HG02571 (cell line): Measurements from ENCODE around the gene RCN1.
"Not testable (repeated sequence)": the region's sequence is repeated elsewhere in the genome, so short reads cannot be mapped to it uniquely, and the experiment has no call there.

Experiments
- ATAC-seq: cut with Tn5 transposase; IDR thresholded peaks from one replicate; pipeline ENCODE4 v1.9.1; 2021; ENCODE audit warnings: mild to moderate bottlenecking, moderate library complexity; ENCODE audit not compliant: unreplicated experiment

The RCN1 gene

GRCh38 chr11:32109592-32109991, 18.7 kb downstream of the RCN1 start:
- no peak for ATAC-seq

DNA sequence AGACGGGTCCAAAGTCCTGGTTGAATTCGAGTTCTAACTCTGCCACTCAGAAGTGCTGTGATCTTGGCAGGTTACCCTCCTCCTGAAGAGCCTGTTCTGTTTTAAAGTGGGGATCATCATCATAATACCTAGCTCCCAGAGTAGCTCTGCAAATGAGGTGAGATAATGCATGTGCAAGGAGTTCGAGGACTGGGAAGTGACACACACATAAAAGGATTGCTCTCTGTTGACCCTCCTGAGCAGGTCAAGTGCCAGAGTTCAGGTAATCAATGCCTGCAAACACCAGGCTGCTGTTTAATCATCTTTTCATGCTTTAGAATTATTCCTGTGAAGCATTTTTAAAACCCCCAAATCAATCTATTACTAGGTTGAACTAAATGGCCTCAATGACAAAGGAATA, 19.9 kb downstream of the RCN1 start:
- no peak for ATAC-seq

- ATAC-seq: no peak
Measured at GRCh38 chr11:32113200-32113919, 22.5 kb downstream of the RCN1 start.

DNA sequence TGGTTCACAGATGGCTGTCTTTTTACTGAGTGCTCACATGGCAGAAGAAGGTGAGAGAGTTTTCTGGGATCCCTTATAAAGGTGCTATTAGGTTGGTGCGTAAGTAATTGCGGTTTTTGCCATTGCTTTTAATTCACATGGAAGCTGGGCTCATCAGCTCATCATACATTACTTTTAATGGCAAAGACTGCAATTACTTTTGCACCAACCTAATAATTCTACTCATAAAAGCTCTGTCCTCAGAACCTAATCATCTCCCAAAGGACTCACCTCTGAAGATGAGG, 23.0 kb downstream of the RCN1 start:
- no peak for ATAC-seq

- no peak for ATAC-seq
Measured at GRCh38 chr11:32115446-32115845, 24.6 kb downstream of the RCN1 start.

DNA sequence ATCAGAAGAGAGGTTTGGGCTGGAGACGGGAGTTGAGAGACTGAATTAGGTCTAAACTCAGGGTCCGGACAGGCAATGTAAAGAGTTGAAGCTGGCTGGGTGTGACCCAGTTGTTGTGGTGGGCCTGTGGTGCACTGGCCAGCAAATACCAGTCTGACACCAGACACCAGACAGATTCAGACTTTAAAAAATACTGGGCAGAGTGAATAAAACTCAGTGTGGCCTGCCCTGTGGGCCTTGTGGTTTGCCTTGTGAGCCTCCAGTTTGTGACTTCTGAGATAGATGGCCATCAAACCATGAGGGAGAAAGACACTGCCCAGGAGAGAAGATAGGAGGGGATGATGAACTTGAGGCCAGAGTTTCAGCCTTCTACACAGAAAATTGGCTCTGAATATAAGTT, 25.8 kb downstream of the RCN1 start:
- no peak for ATAC-seq

DNA sequence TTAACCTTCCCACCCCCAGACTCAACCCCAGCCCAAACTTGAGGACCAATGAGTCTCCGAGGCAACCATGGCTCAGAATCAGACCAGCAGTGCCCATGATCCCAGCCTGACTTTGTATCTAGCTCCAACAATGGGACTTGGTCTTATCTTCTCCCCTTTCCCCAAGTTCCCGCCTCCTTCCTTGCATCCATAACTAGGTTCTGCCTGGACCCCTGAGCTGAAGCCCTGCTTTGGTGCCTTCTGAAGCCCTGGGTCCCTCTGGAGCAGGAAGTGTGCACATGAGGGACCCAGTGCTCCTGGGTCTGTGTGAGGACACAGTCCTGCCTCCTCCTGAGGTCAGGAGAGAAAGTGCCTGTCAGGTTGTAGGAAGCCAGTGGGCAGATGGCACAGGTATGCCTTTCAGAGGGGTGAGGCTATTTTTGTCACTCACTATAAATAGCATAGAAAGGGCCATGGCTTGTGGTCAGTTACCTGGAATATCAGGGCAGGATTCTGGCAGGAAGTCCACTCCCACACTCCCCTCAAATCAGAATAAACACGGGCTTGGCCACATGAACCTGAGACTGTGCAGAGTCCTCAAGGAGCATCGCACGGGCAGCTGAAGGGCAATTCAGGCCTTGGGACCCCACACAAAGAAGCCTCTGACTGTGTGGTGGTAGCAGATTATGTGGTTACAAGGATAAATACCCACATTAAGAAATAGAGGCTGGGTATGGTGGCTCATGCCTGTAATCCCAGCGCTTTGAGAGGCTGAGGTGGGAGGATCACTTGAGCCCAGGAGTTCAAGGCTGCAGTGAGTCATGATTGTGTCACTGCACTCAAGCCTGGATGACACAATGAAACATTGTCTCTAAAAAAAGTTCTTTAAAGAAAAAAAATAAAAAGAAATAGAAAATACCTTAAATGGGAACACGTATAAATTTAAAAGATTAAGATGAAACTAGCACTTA, 27.4 kb downstream of the RCN1 start:
- no peak for ATAC-seq

GRCh38 chr11:32119139-32119538, 28.3 kb downstream of the RCN1 start:
- not testable (repeated sequence) for ATAC-seq

GRCh38 chr11:32121012-32121411, 30.1 kb downstream of the RCN1 start:
- ATAC-seq: no peak

GRCh38 chr11:32122200-32122599, 31.3 kb downstream of the RCN1 start:
- ATAC-seq: no peak

GRCh38 chr11:32131321-32131720, 40.4 kb downstream of the RCN1 start:
- ATAC-seq: no peak

GRCh38 chr11:32136657-32137056, 45.8 kb downstream of the RCN1 start:
- ATAC-seq: no peak

GRCh38 chr11:32137263-32137662, 46.4 kb downstream of the RCN1 start:
- no peak for ATAC-seq

- no peak for ATAC-seq
Measured at GRCh38 chr11:32137869-32138268, 47.0 kb downstream of the RCN1 start.

DNA sequence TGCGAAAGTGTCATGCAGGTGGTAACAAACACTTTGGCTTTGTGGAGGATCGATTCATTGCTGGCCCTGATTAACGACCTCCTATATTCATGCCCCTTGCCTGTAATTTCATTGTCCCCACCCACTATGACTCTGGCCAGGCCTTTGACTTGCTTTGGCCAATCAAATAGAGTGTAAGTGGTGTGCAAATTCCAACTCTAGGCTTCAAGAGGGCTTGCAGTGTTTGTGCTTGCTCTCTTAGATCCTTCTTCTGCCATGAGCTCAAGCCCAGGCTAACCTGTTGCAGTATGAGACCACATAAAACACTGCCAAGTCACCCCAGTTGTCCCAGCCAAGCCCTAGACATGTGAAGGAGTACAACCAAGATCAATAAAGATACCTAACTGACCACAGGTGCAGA, 48.0 kb downstream of the RCN1 start:
- no peak for ATAC-seq

DNA sequence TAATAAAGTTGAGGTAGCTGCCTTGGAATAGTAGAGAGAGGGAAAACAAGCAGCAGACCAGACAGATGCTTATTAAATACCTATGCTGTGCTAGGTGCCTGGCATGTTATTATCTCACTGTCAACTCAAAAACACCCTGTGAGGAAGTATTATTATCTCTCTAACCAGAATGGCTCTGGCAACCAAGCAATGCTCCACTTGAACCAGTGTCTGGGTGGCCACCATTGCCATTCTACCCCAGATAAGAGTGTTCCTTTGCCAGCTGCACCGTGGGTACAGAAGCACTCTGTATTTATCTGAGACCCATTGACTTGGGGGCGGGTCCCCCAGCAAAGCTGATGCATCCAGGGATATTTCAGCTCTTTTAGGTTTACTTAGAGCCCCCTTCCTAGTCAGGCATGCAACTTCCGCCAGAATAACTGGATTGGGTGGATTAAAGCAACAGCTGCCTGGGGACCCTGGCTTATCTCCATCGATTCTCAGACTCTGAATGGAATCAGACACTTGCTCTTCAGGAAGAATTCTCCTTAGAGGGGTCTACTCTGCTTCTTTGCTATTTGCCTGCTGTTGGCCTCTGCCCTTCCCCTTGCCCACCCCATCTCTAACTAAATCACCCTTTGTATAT, 49.1 kb downstream of the RCN1 start:
- ATAC-seq: no peak

DNA sequence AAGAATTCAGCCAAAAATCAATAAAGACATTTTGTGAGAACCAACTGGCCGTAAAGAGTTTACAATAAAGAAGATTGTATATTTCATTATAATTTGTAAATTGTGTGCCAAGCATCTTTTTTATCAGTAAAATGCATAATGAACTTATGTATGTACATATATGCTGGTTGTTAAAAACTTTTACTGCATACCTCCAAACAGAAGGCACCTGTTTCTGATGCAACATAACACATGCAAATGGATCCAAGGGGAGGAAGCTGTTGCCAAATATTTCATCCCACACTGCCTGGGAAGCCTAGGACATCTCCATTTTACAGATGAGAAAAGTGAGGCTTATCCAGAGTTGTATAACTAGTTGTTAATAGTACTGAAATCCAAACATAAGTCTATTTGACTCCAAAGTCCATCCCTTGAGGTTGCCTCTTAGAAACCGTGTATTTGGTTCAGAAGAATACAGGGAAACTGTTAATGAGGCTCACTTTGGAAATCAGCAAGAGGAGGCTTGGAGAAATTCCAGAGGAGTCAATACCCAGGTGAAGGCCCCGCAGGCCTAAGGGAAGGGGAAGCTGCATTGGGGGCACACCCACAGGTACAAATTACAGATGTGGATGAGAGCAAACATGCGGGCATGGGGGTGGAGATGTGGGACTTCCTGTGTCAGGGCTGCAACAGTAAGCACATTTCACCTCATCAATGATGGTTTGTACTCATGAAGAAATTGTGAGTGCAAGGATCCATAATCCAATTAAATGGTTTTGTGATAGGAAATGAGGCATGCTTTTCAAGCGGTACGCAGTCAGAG, 51.1 kb downstream of the RCN1 start:
- no peak for ATAC-seq

- ATAC-seq: no peak
Measured at GRCh38 chr11:32143378-32143777, 52.5 kb downstream of the RCN1 start.

GRCh38 chr11:32145282-32145681, 54.4 kb downstream of the RCN1 start:
- ATAC-seq: no peak

DNA sequence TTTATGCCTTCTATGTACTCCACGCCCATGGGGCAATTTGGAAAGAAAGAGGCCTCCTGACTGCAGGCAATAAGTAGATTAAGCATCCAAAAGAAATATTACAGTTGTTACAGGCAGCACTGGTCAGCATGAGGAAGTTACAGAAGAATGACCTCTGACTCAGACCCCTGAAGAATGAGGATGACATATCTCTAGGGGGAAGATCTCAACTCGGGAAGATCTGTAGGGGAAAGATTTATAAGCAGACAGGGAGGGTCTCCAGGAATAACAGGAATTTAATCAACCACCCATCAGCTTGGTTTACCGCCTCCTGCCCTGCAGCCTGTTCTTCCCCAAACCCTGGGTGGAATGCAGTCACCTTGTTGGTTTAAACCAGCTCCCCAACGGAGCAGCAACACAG, 58.0 kb downstream of the RCN1 start:
- ATAC-seq: no peak

- ATAC-seq: no peak
Measured at GRCh38 chr11:32149748-32150147, 58.9 kb downstream of the RCN1 start.
